Right ventricle myocardium inferior (tissue), 1 donor: ENCODE measurements around the gene USP9X. TPM values are rescaled to one million over a fixed set of nuclear protein-coding genes. Genes with fewer than 3 reads are reported as not detected.
"Not testable (repeated sequence)": the region's sequence is repeated elsewhere in the genome, so short reads cannot be mapped to it uniquely, and the experiment has no call there.

Source experiments
- ATAC-seq: fragments of 200-7000 bp; cut with Tn5 transposase; one replicate; pipeline ENCODE4 v1.9.1; 2020; ENCODE audit warnings: mild to moderate bottlenecking, moderate library complexity
- DNase-seq: peaks from one replicate; pipeline ENCODE4 v3.0.0; 2021; ENCODE audit errors: missing footprints
- intact Hi-C: fragments of 100-400 bp; cut with DNase I; formaldehyde crosslinking; loops from one replicate; pipeline ENCODE4 v1.11.0; 2022
- total RNA-seq: library from RNA; stranded (reverse); fragmentation: NEBNext Ultra II Directional; extraction: Animal tissue kit (Norgen Biotek cat#: 25700); gene quantifications from one replicate; pipeline ENCODE4 v1.2.1, GENCODE V29; 2021
- donor health status: DM: no; HTN: yes; CAD: no; lungs with severe emphysema.

The USP9X gene
- total RNA-seq, 1 donor from 2014 or later: 51.6 TPM

- DNase-seq (no peak), ATAC-seq (no peak)
- intact Hi-C loops: loop anchor here (10.0 kb wide), 1 partner anchor 71 kb away; no protein-coding TSS in a partner anchor
These were observed 68.2 kb downstream of the USP9X start for GRCh38 chrX:41153448-41153847.

GRCh38 chrX:41153957-41154356 is 68.7 kb downstream of the USP9X start:
- DNase-seq (no peak), ATAC-seq (no peak)
- intact Hi-C loops: loop anchor here (10.0 kb wide), 1 partner anchor 71 kb away; no protein-coding TSS in a partner anchor

DNA sequence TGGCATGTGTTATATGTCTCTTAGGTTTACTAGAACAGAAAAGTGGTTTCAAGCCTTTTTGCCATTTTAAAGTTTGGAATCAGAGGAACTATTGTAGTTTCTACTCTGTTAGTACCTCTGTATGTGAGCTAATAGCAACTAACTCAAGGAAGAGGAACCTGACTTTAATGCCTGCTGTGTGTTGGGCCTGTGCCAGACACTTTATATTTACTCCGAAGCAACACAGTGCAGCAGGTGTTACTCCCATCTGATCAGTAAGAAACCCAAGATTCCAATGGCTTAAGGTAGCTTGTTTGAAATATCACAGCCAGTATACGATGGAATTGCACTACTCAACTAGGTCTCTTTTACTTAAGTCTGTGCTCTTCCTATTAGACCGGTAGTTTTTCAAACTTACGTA is 79.2 kb downstream of the USP9X start:
- DNase-seq (no peak), ATAC-seq (no peak)
- intact Hi-C loops: no loop called here

DNA sequence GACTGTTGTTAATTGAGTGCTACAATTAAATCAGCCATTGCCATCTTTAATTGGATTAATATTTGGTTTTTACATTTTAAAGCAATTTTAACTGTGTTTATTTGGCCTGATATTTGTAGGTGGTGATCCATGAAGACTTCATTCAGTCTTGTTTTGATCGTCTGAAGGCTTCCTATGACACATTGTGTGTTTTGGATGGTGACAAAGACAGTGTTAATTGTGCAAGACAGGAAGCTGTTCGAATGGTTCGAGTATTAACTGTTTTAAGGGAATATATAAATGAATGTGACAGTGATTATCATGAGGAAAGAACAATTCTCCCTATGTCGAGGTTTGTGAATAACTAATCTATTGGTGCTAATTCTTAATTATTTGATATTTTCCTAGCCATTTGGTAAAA is 82.6 kb downstream of the USP9X start:
- intact Hi-C loops: no loop called here
- no peak for DNase-seq
- no peak for ATAC-seq

GRCh38 chrX:41176263-41176662 is 91.0 kb downstream of the USP9X start:
- ATAC-seq: no peak
- no peak for DNase-seq
- intact Hi-C loops: no loop called here

GRCh38 chrX:41177297-41177696 is 92.1 kb downstream of the USP9X start:
- DNase-seq (no peak), ATAC-seq (no peak)
- intact Hi-C loops: no loop called here

DNA sequence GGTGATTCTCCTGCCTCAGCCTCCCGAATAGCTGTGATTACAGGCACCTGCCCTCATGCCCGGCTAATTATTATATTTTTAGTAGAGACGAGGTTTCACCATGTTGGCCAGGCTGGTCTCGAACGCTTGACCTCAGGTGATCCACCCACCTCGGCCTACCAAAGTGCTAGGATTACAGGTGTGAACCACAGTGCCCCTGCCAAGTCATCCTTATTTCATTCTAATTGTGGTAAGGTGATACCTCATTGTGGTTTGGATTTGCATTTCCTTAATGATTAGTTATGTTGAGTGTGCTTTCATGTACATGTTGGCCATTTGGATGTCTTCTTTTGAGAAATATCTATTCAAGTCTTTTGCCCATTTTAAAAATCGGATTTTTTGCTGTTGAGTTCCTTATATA is 93.0 kb downstream of the USP9X start:
- ATAC-seq (no peak), DNase-seq (no peak)
- intact Hi-C loops: no loop called here

DNA sequence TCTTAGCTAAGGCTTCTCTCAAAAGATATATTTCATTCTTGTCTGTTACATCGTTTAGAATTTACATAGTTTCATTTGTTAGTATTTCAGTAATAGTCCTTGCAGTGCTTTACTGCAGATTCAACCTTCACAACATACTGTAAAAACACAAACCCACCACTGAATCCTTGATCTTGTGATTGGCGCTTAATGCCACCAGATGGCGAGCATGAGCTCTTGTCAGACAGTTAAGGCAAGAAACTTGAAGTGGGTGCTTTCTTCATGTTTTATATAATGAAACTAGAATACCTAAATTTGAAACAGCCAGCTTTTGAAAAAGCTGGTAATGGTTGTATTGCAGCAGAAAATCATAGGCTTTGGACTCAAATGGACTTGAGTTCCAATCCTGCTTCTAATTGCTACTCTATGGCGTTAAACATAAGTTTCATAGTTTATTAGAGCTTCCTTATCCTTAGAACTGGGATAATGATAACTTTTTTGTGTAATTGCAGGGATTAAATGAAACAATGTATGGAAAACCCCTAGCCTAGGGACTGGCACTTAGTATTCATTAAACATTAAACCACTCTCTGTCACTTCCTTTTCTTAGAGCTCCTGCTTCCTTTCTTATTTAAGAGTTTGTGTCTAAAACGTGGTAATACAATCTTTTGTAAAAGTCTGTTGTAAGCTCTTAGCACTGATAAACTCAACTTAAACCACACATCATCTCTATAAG is 95.1 kb downstream of the USP9X start:
- DNase-seq: no peak
- intact Hi-C loops: no loop called here
- ATAC-seq: no peak

DNA sequence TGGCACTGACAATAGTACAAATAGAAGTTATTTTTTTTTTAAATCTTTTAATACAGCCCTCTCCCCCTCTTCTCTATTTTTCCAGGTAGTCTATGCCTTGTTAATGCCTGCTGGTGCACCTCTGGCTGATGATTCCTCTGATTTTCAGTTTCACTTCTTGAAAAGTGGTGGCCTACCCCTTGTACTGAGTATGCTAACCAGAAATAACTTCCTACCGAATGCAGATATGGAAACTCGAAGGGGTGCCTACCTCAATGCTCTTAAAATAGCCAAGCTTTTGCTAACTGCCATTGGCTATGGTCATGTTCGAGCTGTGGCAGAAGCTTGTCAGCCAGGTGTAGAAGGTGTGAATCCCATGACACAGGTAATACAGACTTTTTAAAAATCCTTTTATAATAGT is 99.1 kb downstream of the USP9X start:
- intact Hi-C loops: no loop called here
- DNase-seq: no peak
- no peak for ATAC-seq

- ATAC-seq, DNase-seq, intact Hi-C loops: not testable (repeated sequence)
These were observed 101.7 kb downstream of the USP9X start for GRCh38 chrX:41186946-41187345.

DNA sequence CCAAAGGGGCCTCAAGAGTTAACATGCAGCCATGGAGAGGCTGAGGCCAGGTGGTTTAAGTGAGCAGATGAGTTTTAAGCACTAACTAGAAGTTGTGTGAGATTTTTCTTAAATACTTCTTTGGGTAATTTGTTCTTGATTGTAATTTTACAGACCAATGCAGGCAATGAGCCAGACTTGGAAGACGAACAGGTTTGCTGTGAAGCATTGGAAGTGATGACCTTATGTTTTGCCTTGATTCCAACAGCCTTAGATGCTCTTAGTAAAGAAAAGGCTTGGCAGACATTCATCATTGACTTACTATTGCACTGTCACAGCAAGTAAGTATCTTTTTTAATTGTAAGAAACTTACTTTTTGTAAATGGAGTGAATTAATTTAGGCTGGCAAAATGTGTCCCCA is 103.9 kb downstream of the USP9X start:
- intact Hi-C loops: no loop called here
- ATAC-seq (no peak), DNase-seq (no peak)

DNA sequence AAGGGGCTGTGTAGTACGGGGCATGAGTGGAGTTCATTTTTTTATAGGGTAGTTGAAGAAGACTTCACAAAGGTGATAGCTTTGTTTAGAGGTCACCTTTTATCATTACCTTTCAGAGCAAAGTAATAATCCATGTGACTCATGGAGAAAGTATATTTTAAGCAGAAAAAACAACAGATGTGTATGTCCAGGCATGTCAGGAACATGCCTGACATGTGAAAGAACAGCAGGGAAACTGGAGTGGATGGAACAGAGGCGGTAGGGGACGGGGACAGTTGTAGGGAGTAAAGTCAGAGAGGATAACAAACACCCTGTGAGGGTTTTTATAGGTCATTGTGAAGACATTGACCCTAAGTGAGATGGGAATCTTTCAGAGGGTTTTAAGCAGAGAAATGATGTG is 107.6 kb downstream of the USP9X start:
- intact Hi-C loops: no loop called here
- DNase-seq: no peak
- no peak for ATAC-seq

DNA sequence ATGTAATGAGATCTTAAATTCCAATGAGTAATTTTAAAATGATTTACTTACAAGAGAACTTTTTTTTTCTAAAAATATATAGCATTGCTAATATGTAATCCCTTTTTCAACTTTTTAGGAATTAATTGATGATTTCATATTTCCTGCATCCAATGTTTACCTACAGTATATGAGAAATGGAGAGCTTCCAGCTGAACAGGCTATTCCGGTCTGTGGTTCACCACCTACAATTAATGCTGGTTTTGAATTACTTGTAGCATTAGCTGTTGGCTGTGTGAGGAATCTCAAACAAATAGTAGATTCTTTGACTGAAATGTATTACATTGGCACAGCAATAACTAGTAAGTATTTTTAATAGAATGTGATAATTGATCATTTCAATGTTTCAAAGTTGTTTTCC is 113.2 kb downstream of the USP9X start:
- ATAC-seq: no peak
- intact Hi-C loops: no loop called here
- no peak for DNase-seq

DNA sequence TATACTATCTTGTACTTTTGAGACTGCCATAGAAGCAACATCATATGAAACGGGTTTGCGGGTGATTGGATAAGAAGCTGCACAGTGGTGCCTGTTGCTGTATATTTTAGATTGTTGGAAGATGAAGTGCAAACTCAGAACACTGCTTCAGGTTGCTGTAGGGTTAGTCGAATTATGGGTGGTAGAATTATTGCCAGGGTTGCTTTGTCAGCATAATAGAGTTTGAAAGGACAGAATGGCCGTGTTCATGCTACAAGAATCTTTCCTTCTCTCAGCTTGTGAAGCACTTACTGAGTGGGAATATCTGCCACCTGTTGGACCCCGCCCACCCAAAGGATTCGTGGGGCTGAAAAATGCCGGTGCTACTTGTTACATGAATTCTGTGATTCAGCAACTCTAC is 115.5 kb downstream of the USP9X start:
- intact Hi-C loops: no loop called here
- ATAC-seq (no peak), DNase-seq (no peak)

DNA sequence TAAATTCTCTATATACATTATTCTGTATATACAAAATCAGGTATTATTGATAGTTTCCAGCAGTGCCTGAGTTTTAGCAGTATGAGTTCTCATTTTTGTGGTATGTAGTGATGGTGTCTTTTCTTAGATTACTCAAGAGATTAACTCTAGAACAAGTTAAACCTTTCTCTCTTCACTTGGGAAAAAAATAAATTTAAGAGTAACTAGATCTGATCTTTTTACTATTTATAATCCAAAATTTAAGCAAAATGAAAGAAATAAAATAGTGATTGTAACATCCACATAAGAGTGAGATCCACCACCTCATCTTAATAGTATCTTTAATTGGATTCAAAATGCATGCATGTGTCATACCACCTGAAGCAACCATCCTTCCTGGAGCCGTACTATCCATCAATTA is 124.6 kb downstream of the USP9X start:
- DNase-seq (no peak), ATAC-seq (no peak)
- intact Hi-C loops: no loop called here

- no peak for ATAC-seq
- no peak for DNase-seq
- intact Hi-C loops: loop anchor here (10.0 kb wide), 1 partner anchor 70 kb away; no protein-coding TSS in a partner anchor
These were observed 139.4 kb downstream of the USP9X start for GRCh38 chrX:41224605-41225004.

GRCh38 chrX:41233988-41234387 is 148.7 kb downstream of the USP9X start:
- ATAC-seq: no peak
- no peak for DNase-seq
- intact Hi-C loops: no loop called here

GRCh38 chrX:41234471-41234870 is 149.2 kb downstream of the USP9X start:
- intact Hi-C loops, ATAC-seq, DNase-seq: not testable (repeated sequence)

DNA sequence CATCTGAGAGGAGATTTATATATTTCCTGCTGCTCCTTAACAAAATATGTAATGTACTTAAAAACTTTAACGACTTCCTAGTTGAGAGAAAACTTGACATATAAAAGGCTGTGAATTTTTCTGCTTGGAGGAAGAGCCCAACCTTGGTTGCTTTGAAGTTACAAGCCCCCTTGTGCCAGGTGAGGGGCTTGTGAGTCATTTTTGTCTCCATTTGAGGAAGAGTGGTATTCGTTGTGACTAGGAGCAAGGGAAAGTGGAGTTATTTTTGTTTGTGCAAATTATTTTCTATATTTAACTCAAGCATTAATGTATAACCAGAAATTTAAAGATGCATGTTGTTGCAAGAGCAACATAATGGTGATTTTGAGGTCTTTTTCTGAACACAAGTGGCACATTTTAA is 149.7 kb downstream of the USP9X start:
- no peak for DNase-seq
- no peak for ATAC-seq
- intact Hi-C loops: no loop called here

DNA sequence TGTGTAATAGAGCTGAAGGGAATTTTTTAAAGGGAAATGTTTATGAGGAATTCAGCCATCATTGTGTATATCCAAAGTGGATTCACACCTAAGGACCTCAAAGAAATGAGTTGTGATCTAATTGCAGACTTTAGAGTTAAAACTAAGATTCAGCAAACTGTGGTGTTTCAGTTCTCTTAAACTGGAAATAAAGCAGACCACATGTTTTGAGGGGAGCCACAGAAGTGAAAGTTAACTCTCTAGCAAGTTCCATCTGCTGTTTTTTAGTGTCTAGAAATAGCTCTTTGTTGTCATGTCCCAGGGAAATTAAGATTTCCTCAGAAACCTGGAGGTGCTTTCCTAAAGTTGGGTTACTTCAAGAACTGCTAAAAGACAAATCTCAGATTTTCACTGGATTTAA is 151.4 kb downstream of the USP9X start:
- intact Hi-C loops: no loop called here
- DNase-seq (no peak), ATAC-seq (no peak)

- intact Hi-C loops: no loop called here
- no peak for ATAC-seq
- DNase-seq: no peak
These were observed 155.3 kb downstream of the USP9X start for GRCh38 chrX:41240509-41240908.
